MM.1S (cell line): ENCODE data around the gene TNKS1BP1.

ENCODE experiments used
- CTCF ChIP-seq: fragments of 300-600 bp; sonication (generic); IDR thresholded peaks from 2 replicates; pipeline ENCODE4 v1.5.1; 2016; ENCODE audit warnings: antibody characterized with exemption, low read length, mixed read lengths
- EZH2phosphoT487 ChIP-seq: fragments of 300-600 bp; sonication (generic); IDR thresholded peaks from 2 replicates; pipeline ENCODE4 v1.6.1; 2018; ENCODE audit warnings: antibody characterized with exemption, low read length

- TF ChIP-seq CTCF = no peak
- no peak for TF ChIP-seq EZH2phosphoT487
Observed at GRCh38 chr11:57322256-57323166, 2.2 kb downstream of the TNKS1BP1 start.
